Right lobe of liver (tissue), 6 donors: Measurements from ENCODE around the gene WWC1. TPM values are rescaled to one million over a fixed set of nuclear protein-coding genes. Genes with fewer than 3 reads are reported as not detected.

ENCODE experiments used
- ATAC-seq, 4 donors: fragments of 200-7000 bp; cut with Tn5 transposase; one replicate each; pipeline ENCODE4 v1.9.1; 2020; ENCODE audit warnings: mild to moderate bottlenecking in 4 of 4, moderate library complexity in 4 of 4
- DNase-seq, 3 donors: peaks; one replicate each; pipeline ENCODE4 v3.0.0-alpha.2; 2020
- H3K27ac ChIP-seq, 3 donors: fragments of 200-600 bp; one replicate each; pipeline ENCODE4 v1.8.0; 2022
- H3K27me3 ChIP-seq, 2 donors: fragments of 200-600 bp; one replicate each; pipeline ENCODE4 v1.8.0; 2022
- H3K36me3 ChIP-seq, 4 donors: fragments of 200-600 bp; sonication (generic) in 1 of 4; one replicate each; pipeline versions ENCODE4 v1.5.1 to v1.8.0; 2017 to 2022; ENCODE audit warnings: control low read depth in 1 of 4
- H3K4me1 ChIP-seq, 4 donors: fragments of 200-600 bp; sonication (generic) in 1 of 4; one replicate each; pipeline versions ENCODE4 v1.5.1 to v1.8.0; 2017 to 2022; ENCODE audit warnings: control low read depth in 1 of 4
- H3K4me3 ChIP-seq, 3 donors: fragments of 200-600 bp; one replicate each; pipeline ENCODE4 v1.8.0; 2022
- H3K9me3 ChIP-seq, 4 donors: fragments of 200-600 bp; sonication (generic) in 1 of 4; one replicate each; pipeline versions ENCODE4 v1.5.1 to v1.8.0; 2017 to 2022; ENCODE audit warnings: control low read depth in 1 of 4
- POLR2A ChIP-seq: fragments of 450-650 bp; IDR thresholded peaks from one replicate; pipeline ENCODE4 v1.6.1; 2017; ENCODE audit warnings: antibody characterized with exemption, mild to moderate bottlenecking
- WGBS: methylation state at CpG from one replicate; pipeline ENCODE4 v1.1.6; 2018; ENCODE audit warnings: low coverage, low lambda C conversion rate; ENCODE audit not compliant: insufficient coverage; ENCODE audit errors: missing lambda C conversion rate; 5-methylcytosine and 5-hydroxymethylcytosine counted together
- intact Hi-C, 2 donors: fragments of 100-400 bp; cut with DNase I; formaldehyde crosslinking; loops; one replicate each; pipeline versions ENCODE4 v1.11.2 to v1.14.1; 2022
- total RNA-seq, 6 experiments: library from RNA; depleted of rRNA in 2 of 6; stranded (reverse); fragments of >200 nt in 2 of 6; fragmentation: NEBNext Ultra II Directional in 3 of 6; extraction: Animal tissue kit (Norgen Biotek cat#: 25700) in 3 of 6; gene quantifications; one replicate each; pipeline versions ENCODE4 v1.1.0 to v1.2.4, GENCODE V29; 2016 to 2023
- TF ChIP-seq, protein P1 (sequence below), 4 donors: fragments of 200-600 bp in 3 of 4; fragments of 450-650 bp in 1 of 4; IDR thresholded peaks; one replicate each; pipeline versions ENCODE4 v1.5.1 to v1.8.0; 2016 to 2022; ENCODE audit warnings: antibody characterized with exemption in 4 of 4, mild to moderate bottlenecking in 2 of 4
- donor health status: DM: no; HTN: yes; CAD: no.
- donor health status: DM: no; HTN: no; CAD: no.
- donor health status: DM: no; HTN: no; CAD: no.
- donor health status: DM: no; HTN: yes; CAD: no.
- donor health status: DM: no; HTN: yes; CAD: no.

Gene WWC1
- total RNA-seq, 6 experiments from 2014 or later, result 9.6 to 74.4 (median 23.5) TPM

DNA sequence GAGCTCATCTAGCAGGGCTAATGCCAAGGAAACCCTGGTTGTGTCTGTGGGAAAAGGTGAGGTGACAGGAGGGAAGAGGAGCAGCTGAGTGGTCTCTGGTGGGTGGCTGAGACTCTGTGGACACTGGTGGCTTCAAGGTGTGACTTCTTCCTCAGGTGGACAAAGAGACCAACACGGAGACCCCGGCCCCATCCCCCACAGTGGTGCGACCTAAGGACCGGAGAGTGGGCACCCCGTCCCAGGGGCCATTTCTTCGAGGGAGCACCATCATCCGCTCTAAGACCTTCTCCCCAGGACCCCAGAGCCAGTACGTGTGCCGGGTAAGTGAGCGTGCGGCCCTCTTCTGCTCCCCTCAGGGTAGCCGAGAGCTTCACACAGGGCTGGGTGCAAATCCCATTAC, 163.8 kb downstream of the WWC1 start:
- DNase-seq (no peak), ATAC-seq (no peak)
- TF ChIP-seq, protein P1, sequence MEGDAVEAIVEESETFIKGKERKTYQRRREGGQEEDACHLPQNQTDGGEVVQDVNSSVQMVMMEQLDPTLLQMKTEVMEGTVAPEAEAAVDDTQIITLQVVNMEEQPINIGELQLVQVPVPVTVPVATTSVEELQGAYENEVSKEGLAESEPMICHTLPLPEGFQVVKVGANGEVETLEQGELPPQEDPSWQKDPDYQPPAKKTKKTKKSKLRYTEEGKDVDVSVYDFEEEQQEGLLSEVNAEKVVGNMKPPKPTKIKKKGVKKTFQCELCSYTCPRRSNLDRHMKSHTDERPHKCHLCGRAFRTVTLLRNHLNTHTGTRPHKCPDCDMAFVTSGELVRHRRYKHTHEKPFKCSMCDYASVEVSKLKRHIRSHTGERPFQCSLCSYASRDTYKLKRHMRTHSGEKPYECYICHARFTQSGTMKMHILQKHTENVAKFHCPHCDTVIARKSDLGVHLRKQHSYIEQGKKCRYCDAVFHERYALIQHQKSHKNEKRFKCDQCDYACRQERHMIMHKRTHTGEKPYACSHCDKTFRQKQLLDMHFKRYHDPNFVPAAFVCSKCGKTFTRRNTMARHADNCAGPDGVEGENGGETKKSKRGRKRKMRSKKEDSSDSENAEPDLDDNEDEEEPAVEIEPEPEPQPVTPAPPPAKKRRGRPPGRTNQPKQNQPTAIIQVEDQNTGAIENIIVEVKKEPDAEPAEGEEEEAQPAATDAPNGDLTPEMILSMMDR (IDR thresholded peaks at IDR 0.05), result no peak
- TF ChIP-seq POLR2A, result no peak
- Histone ChIP-seq H3K27ac (no peak overlapping the region), H3K36me3 (peaks cover 0 to 31% (median 17%) of the 10 kb centered on the region in 4 donors), H3K4me1 (no peaks in the 10 kb centered on the region), H3K27me3 (no peaks in the 10 kb centered on the region), H3K4me3 (no peak overlapping the region), H3K9me3 (no peaks in the 10 kb centered on the region)
- intact Hi-C loops, result no loop called here
- 89% methylated on average over 3 of the region's 12 CpGs for WGBS

DNA sequence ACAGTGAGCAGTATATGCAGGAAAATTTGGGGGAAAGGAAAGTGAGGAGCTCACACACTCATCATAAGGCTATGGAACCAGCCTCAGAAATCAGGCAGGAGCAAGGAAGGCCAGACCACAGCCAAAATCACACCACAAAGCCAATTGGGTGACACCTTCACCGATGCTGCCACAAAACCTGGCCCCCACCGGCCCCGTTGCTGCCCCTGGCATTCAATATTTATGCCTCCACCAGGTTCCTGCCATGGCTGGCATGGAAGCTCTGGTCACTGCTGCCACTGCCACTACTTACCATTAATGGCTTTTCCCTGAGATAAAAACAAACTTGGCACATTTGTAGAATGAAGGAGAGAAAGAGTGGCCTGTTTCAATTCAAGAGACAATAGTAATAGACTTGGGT, 166.1 kb downstream of the WWC1 start:
- Histone ChIP-seq H3K27ac (no peak overlapping the region), H3K4me1 (no peaks in the 10 kb centered on the region), H3K36me3 (peaks cover 0 to 40% (median 17%) of the 10 kb centered on the region in 4 donors), H3K27me3 (no peaks in the 10 kb centered on the region), H3K9me3 (no peaks in the 10 kb centered on the region), H3K4me3 (no peak overlapping the region)
- TF ChIP-seq, protein P1 (IDR thresholded peaks at IDR 0.05), result no peak
- TF ChIP-seq POLR2A, result no peak
- no CpG with 5 or more reads among the region's 3 CpGs for WGBS
- ATAC-seq (no peak), DNase-seq (no peak)
- intact Hi-C loops, result no loop called here

DNA sequence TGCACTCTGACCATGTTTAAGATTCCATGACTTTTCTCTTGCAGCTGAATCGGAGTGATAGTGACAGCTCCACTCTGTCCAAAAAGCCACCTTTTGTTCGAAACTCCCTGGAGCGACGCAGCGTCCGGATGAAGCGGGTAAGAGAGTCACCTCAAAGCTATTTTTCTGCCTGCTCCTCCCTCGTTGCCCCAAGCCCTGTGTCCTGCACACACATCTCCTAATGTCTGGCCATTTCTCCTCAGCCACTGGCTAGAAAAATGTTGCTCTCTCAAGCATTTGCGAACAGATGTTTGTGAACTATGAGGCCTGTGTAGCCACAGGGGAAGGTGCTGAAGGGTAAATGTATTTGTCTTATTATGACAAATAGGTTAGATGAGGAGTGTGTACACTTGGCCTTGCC, 169.2 kb downstream of the WWC1 start:
- DNase-seq (no peak), ATAC-seq (no peak)
- no peak overlapping the region for H3K4me3 ChIP-seq
- no peaks in the 10 kb centered on the region for H3K9me3 ChIP-seq
- no peak for TF ChIP-seq POLR2A
- TF ChIP-seq, protein P1 (IDR thresholded peaks at IDR 0.05), result no peak
- H3K27ac ChIP-seq, result no peak overlapping the region
- H3K27me3 ChIP-seq, result no peaks in the 10 kb centered on the region
- WGBS, result 94% methylated on average over 9 of the region's 9 CpGs
- intact Hi-C loops, result no loop called here
- H3K4me1 ChIP-seq, result no peaks in the 10 kb centered on the region
- peaks cover 0 to 37% (median 22%) of the 10 kb centered on the region in 4 donors for H3K36me3 ChIP-seq

DNA sequence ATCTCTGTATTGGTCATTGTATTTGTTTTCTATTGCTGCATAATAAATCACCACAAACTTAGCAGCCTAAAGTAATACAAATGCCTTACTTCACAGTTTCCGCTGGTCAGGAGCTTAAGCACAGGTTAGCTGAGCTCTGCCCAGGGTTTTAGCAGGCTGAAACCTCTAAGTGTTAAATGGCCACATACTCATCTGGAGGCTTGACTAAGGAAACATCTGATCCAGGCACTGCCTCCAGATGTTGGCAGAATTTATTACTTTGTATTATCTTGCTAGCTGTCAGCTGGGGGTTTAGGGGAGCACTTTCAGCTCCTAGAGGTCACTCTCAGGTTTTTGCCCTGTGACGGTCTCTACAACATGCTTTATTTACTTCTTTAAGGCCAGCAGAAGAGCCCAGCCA, 171.6 kb downstream of the WWC1 start:
- DNase-seq (no peak), ATAC-seq (no peak)
- intact Hi-C loops, result no loop called here
- 60% methylated on average over 1 of the region's 2 CpGs for WGBS
- Histone ChIP-seq H3K9me3 (no peaks in the 10 kb centered on the region), H3K27me3 (no peaks in the 10 kb centered on the region), H3K4me1 (no peaks in the 10 kb centered on the region), H3K36me3 (peaks cover 0 to 29% (median 14%) of the 10 kb centered on the region in 4 donors), H3K27ac (no peak overlapping the region), H3K4me3 (no peak overlapping the region)
- TF ChIP-seq, protein P1 (IDR thresholded peaks at IDR 0.05), result no peak
- TF ChIP-seq POLR2A, result no peak

DNA sequence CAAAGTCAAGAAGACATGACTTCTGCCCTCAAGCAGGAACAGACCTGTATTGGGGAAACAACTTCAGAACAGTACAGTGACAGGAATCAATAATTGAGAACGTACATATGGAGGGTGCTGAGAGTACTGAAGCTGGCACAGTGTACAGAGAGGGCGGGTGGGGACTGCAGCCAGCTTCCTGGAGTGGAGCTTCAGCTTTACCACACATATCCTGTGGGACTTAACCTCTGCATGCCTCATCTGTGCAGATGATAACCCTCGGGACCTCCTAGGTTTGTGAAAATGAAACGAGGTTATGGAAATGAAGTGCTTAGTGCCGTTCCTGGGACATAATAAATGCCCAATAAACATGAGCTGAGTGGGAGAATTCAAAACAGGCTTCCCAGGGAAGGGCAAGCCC, 172.8 kb downstream of the WWC1 start:
- Histone ChIP-seq H3K36me3 (peaks cover 0 to 30% (median 15%) of the 10 kb centered on the region in 4 donors), H3K4me3 (no peak overlapping the region), H3K27me3 (no peaks in the 10 kb centered on the region), H3K27ac (no peak overlapping the region), H3K4me1 (no peaks in the 10 kb centered on the region), H3K9me3 (no peaks in the 10 kb centered on the region)
- DNase-seq, result no peak
- no peak for TF ChIP-seq POLR2A
- TF ChIP-seq, protein P1 (IDR thresholded peaks at IDR 0.05), result no peak
- ATAC-seq, result no peak
- 53% methylated on average over 3 of the region's 5 CpGs for WGBS
- intact Hi-C loops, result no loop called here
